ENCODE data around the gene PKN2.
A peak's percentile ranks its signal among the peaks of the same experiment; 100 is the strongest.

Gene PKN2

DNA sequence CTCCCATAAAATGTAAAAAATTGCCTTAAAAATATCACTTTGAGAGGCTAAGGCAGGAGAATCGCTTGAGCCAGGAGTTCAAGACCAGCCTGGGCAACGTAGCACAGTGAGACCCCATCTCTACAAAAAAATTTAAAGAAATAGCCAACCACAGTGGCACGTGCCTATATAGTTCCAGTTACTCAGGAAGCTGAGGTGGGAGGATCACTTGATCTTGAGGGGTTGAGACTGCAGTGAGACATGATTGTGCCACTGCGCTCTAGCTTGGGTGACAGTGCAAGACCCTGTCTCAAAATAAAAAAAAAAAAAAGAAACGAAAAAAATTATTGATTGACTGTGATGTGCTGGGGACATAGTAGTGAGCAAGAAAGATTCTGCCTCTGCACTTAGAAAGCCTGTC is 38.4 kb downstream of the PKN2 start:
- no peak for TF ChIP-seq EZH2 (IDR thresholded peaks at IDR 0.05)
- no peak for TF ChIP-seq POLR2AphosphoS5 (IDR thresholded peaks at IDR 0.05; ENCODE audit: borderline replicate concordance, low read depth, low read length)
- no peak for TF ChIP-seq FOXP2 (optimal IDR thresholded peaks at IDR 0.05; ENCODE audit: control extremely low read depth, extremely low read length, insufficient read depth)
- 0 out of 2 replicates have a peak, but pooled peaks cover 8% of the 10 kb centered on the region for H3K36me3 ChIP-seq (ENCODE audit: insufficient read depth, low read length)
- H3K9ac ChIP-seq (ENCODE audit: insufficient read length), result no peak overlapping the region
- no peak overlapping the region for H3K4me3 ChIP-seq
- no peaks in the 10 kb centered on the region; the same call in 1 of the 2 replicates for H3K9me3 ChIP-seq (ENCODE audit: low read depth, low read length)
- no peak overlapping the region for H3K27ac ChIP-seq
- no peak for DNase-seq (ENCODE audit: low read depth, low spot score)

DNA sequence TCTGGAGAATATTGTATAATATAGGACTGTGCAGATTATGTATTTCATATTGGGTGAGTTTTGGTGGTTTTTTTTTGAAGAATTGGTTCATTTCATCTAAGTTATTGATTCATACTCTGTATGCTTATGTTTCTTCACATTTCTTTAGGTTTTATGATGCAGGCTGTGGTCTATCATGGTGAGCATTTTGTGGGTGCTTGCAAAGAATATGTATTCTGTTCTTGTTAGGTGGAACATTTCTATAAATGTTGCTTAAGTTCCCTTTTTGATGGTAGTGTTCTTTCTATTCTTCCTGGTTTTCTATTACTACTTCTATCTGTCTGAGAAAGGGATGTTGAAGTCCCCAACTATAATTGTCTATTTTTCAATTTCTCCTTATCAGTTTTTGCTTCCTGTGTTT is 42.6 kb downstream of the PKN2 start:
- no peaks in the 10 kb centered on the region; the same call in 1 of the 2 replicates for H3K9me3 ChIP-seq (ENCODE audit: low read depth, low read length)
- H3K4me3 ChIP-seq, result no peak overlapping the region
- peaks cover 7% of the 10 kb centered on the region; the same call in 1 of the 2 replicates for H3K36me3 ChIP-seq (ENCODE audit: insufficient read depth, low read length)
- DNase-seq (ENCODE audit: low read depth, low spot score), result no peak
- no peak overlapping the region for H3K9ac ChIP-seq (ENCODE audit: insufficient read length)
- H3K27ac ChIP-seq, result no peak overlapping the region
- TF ChIP-seq FOXP2 (optimal IDR thresholded peaks at IDR 0.05; ENCODE audit: control extremely low read depth, extremely low read length, insufficient read depth) (no peak), EZH2 (IDR thresholded peaks at IDR 0.05) (no peak), POLR2AphosphoS5 (IDR thresholded peaks at IDR 0.05; ENCODE audit: borderline replicate concordance, low read depth, low read length) (no peak)

DNA sequence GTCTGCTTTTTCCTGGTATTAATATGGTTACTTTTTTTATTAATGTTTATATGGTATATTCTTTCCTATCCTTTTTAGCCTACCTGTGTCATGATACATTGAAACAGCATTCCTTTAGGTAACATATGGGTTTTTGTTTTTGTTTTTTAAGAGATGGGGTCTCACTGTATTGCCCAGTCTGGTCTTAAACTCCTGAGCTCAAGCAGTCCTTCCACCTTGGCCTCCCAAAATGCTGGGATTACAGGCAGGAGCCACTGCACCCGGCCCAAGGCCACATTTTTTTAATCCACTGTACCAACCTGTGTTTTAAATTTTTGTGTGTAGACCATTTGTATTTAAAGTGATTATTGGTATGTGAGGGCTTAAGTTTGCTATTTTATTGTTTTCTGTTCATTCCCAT is 43.1 kb downstream of the PKN2 start:
- TF ChIP-seq FOXP2 (optimal IDR thresholded peaks at IDR 0.05; ENCODE audit: control extremely low read depth, extremely low read length, insufficient read depth), result no peak
- TF ChIP-seq POLR2AphosphoS5 (IDR thresholded peaks at IDR 0.05; ENCODE audit: borderline replicate concordance, low read depth, low read length), result no peak
- no peak for TF ChIP-seq EZH2 (IDR thresholded peaks at IDR 0.05)
- H3K36me3 ChIP-seq (ENCODE audit: insufficient read depth, low read length), result peaks cover 7% of the 10 kb centered on the region; the same call in 1 of the 2 replicates
- H3K4me3 ChIP-seq, result no peak overlapping the region
- no peaks in the 10 kb centered on the region; the same call in 1 of the 2 replicates for H3K9me3 ChIP-seq (ENCODE audit: low read depth, low read length)
- no peak overlapping the region for H3K27ac ChIP-seq
- H3K9ac ChIP-seq (ENCODE audit: insufficient read length), result no peak overlapping the region
- no peak for DNase-seq (ENCODE audit: low read depth, low spot score)

DNA sequence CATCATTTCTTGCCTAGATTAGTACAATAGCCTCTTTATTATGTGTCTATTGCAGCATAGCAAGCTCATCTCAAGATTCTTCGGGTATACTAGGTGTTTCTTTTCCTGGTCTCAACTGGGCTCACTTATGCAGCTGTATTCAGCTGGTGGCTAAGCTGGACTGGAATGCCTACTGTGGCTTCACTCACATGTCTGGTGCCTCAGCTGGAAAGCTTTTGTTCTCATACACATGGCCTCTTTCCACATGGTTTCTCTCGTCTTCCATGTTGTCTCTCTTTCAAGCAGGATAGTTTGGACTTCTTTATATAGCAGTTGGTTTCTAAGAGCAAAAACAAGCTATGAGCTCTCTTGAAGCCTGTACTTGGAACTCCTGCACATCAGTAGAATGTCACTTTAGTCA is 45.2 kb downstream of the PKN2 start:
- TF ChIP-seq FOXP2 (optimal IDR thresholded peaks at IDR 0.05; ENCODE audit: control extremely low read depth, extremely low read length, insufficient read depth) (no peak), EZH2 (IDR thresholded peaks at IDR 0.05) (no peak)
- no peak overlapping the region for H3K27ac ChIP-seq
- peaks cover 7% of the 10 kb centered on the region; the same call in 1 of the 2 replicates for H3K36me3 ChIP-seq (ENCODE audit: insufficient read depth, low read length)
- no peak overlapping the region for H3K4me3 ChIP-seq
- DNase-seq (ENCODE audit: low read depth, low spot score), result no peak
- H3K9ac ChIP-seq (ENCODE audit: insufficient read length), result no peak overlapping the region
- peaks cover under 1% of the 10 kb centered on the region for H3K9me3 ChIP-seq (ENCODE audit: low read depth, low read length)

DNA sequence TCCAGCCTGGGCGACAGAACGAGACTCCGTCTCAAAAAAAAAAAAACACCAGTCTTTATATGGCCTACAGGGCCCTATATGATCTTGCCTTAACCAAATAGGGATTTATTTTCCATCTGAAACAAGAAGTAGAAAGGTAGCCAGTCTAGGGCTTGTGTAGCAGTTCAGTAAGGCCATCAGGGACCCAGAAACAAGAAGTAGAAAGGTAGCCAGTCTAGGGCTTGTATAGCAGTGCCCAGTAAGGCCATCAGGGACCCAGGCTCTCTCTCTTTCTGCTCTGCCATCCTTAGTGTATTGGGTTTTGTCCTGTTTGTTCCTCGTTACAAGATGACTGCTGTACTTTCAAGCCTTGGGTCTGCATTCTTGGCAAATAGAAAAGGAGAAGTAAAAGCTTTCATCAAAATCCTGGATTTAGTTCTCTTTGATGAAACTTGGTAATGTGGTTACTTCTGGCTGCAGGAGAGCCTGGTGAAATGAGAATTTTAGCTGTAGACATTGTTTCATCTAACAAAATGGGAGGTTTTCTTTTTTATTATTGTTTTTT is 46.1 kb downstream of the PKN2 start:
- H3K27ac ChIP-seq, result no peak overlapping the region
- H3K4me3 ChIP-seq, result no peak overlapping the region
- peaks cover 11% of the 10 kb centered on the region; the same call in 1 of the 2 replicates for H3K36me3 ChIP-seq (ENCODE audit: insufficient read depth, low read length)
- no peak overlapping the region for H3K9ac ChIP-seq (ENCODE audit: insufficient read length)
- TF ChIP-seq FOXP2 (optimal IDR thresholded peaks at IDR 0.05; ENCODE audit: control extremely low read depth, extremely low read length, insufficient read depth) (no peak), EZH2 (IDR thresholded peaks at IDR 0.05) (no peak), POLR2AphosphoS5 (IDR thresholded peaks at IDR 0.05; ENCODE audit: borderline replicate concordance, low read depth, low read length) (no peak)
- H3K9me3 ChIP-seq (ENCODE audit: low read depth, low read length), result peaks cover 6% of the 10 kb centered on the region
- no peak for DNase-seq (ENCODE audit: low read depth, low spot score)

DNA sequence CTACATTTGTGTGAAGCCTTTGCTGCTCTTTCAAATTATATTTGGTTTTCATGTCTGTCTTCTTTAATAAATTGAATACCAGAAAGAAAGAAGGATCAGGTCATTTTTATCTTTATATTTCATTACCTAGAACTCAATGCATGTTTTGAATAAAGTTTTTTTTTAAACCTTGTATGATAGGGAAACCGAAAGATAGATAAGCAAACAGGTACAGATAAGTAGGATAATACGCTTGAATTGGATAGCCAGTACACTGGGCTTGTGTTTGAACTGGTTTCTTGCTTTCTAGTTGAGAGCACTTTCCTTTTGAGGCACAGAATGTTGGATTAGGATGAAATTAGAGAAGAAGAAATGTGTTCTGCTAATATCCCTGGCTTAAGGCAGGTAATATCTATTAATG is 46.9 kb downstream of the PKN2 start:
- Histone ChIP-seq H3K27ac (peak overlapping the region; percentile 26; the same call in 1 of the 2 replicates), H3K9me3 (ENCODE audit: low read depth, low read length) (peaks cover 8% of the 10 kb centered on the region; the same call in 1 of the 2 replicates), H3K9ac (ENCODE audit: insufficient read length) (no peak overlapping the region), H3K4me3 (no peak overlapping the region), H3K36me3 (ENCODE audit: insufficient read depth, low read length) (peaks cover 16% of the 10 kb centered on the region)
- no peak for TF ChIP-seq POLR2AphosphoS5 (IDR thresholded peaks at IDR 0.05; ENCODE audit: borderline replicate concordance, low read depth, low read length)
- no peak for TF ChIP-seq FOXP2 (optimal IDR thresholded peaks at IDR 0.05; ENCODE audit: control extremely low read depth, extremely low read length, insufficient read depth)
- no peak for TF ChIP-seq EZH2 (IDR thresholded peaks at IDR 0.05)
- DNase-seq (ENCODE audit: low read depth, low spot score), result no peak

DNA sequence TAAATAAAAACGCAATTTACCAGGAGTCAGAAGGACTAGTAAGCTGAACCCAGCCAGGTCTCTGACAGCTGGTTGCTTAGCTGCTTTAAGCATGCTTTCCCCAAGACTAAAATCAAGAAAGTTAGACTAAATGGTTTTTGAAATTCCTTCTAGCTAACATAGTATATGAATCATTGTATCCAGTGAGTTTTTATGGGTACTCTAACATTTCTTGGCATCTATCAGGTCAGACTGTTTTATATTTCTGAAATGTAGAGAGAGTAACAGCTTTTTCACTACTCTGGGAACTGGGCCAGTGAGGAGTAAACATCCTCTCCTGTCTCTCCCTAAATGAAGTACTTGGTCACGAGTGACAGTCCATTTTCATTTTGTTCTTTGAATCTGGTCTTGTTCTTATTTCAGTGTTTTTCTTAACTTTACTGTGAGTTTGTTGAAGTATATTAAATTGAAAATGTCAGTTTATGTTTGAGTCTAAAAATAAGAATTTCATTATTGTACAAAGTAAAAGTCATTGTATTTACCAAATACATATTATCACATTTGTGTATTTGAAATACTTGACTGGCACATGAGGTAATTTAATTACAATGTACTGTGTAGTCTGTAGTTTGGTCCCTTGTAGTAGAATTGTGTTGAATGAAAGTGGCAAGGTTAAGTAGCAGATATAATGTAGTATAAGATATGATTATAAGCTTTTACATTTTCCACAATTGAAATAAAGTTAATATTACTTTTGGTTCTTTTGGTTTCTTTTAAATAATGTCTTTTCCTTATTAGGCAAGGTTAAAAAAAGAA is 47.6 kb downstream of the PKN2 start:
- peak overlapping the region; percentile 26 for H3K27ac ChIP-seq
- no peak for DNase-seq (ENCODE audit: low read depth, low spot score)
- no peak overlapping the region for H3K4me3 ChIP-seq
- TF ChIP-seq POLR2AphosphoS5 (IDR thresholded peaks at IDR 0.05; ENCODE audit: borderline replicate concordance, low read depth, low read length) (no peak), EZH2 (IDR thresholded peaks at IDR 0.05) (no peak), FOXP2 (optimal IDR thresholded peaks at IDR 0.05; ENCODE audit: control extremely low read depth, extremely low read length, insufficient read depth) (no peak)
- peaks cover 11% of the 10 kb centered on the region; the same call in 1 of the 2 replicates for H3K9me3 ChIP-seq (ENCODE audit: low read depth, low read length)
- H3K9ac ChIP-seq (ENCODE audit: insufficient read length), result no peak overlapping the region
- H3K36me3 ChIP-seq (ENCODE audit: insufficient read depth, low read length), result peaks cover 23% of the 10 kb centered on the region

DNA sequence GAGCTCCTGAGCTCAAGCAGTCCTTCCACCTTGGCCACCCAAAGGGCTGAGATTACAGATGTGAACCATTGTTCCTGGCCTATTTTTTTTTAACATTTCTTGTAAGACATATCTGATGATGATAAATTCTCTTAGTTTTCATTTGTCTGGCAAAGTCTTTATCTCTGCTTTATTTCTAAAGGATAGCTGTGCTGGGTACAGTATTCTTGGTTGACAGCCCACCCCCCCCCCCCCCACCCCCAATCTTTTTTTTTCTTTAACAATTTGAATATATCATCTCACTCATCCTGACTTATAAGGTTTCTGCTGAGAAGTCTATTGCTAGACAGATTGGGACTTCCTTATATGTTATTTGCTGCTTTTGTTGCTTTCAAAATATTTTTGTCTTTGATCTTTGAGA is 51.3 kb downstream of the PKN2 start:
- DNase-seq (ENCODE audit: low read depth, low spot score), result no peak
- TF ChIP-seq POLR2AphosphoS5 (IDR thresholded peaks at IDR 0.05; ENCODE audit: borderline replicate concordance, low read depth, low read length), result no peak
- TF ChIP-seq EZH2 (IDR thresholded peaks at IDR 0.05), result no peak
- no peak for TF ChIP-seq FOXP2 (optimal IDR thresholded peaks at IDR 0.05; ENCODE audit: control extremely low read depth, extremely low read length, insufficient read depth)
- H3K9me3 ChIP-seq (ENCODE audit: low read depth, low read length), result peaks cover 11% of the 10 kb centered on the region; the same call in 1 of the 2 replicates
- no peak overlapping the region for H3K4me3 ChIP-seq
- no peak overlapping the region for H3K9ac ChIP-seq (ENCODE audit: insufficient read length)
- H3K36me3 ChIP-seq (ENCODE audit: insufficient read depth, low read length), result peaks cover 20% of the 10 kb centered on the region
- H3K27ac ChIP-seq, result no peak overlapping the region

Data from SK-N-MC (cell line).